Right ventricle myocardium inferior (tissue), 1 donor: Measurements from ENCODE around the gene CCNK. TPM values are rescaled to one million over a fixed set of nuclear protein-coding genes. Genes with fewer than 3 reads are reported as not detected.

Experiments used
- ATAC-seq: fragments of 200-7000 bp; cut with Tn5 transposase; one replicate; pipeline ENCODE4 v1.9.1; 2020; ENCODE audit warnings: mild to moderate bottlenecking, moderate library complexity
- DNase-seq: peaks from one replicate; pipeline ENCODE4 v3.0.0; 2021; ENCODE audit errors: missing footprints
- intact Hi-C: fragments of 100-400 bp; cut with DNase I; formaldehyde crosslinking; loops from one replicate; pipeline ENCODE4 v1.11.0; 2022
- total RNA-seq: library from RNA; stranded (reverse); fragmentation: NEBNext Ultra II Directional; extraction: Animal tissue kit (Norgen Biotek cat#: 25700); gene quantifications from one replicate; pipeline ENCODE4 v1.2.1, GENCODE V29; 2021
- donor health status: DM: no; HTN: yes; CAD: no; lungs with severe emphysema.

The CCNK gene
- total RNA-seq, 1 donor from 2014 or later: 29.2 TPM

DNA sequence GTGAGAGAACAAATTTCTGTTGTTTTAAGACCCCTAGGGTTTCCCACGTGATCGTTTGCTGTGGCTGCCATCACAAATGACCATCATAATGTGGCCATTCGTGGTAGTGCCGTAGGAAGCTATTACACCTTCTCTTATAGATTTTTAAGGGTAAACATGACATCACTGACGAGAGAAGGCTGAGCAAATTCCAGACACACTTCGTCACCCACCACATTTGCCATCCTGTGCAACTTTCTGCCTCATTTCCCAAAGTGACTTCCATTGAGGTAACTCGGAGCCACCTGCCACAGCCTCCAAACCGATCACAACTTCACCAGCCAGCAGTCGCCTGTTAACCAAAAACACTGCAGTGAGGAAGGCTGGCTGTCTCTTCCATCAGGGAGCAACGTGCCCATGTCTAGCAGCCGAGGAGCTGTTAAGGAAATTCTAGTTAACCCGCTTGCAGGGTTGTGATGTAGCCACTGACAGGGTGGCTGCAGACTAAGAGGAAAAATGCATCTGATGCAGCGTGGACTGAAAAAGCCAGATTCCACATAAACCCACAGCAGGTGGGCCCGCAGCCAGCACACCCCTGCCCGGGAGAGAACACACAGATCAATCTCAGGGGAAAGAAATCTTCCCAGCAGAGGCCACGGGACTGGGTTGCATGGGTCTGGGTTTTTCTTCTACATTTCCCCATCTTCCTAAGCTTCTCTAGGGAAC is 78.2 kb downstream of the CCNK start:
- DNase-seq (no peak), ATAC-seq (no peak)
- intact Hi-C loops: no loop called here

DNA sequence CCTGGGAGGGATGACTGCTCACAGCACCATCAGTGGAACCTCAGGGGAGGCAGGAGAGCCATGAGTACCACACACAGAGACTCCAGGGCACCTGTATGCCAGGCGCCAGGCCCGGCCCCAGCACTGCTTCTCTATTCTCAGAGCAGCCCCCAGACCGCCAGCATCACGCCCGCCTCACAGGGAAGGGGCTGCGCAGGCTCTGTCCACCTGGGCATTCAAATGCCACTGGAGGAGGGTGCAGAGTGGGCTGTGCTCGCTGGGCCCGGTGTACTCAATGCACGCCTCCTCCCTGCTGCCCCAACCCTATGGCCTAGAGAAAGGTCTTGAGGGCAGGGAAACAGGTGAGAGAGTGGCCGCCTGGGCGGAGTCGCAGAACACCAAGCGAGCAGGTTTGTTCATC is 79.2 kb downstream of the CCNK start:
- DNase-seq (no peak), ATAC-seq (no peak)
- intact Hi-C loops: loop anchor here (5.0 kb wide), 1 partner anchor 38 kb away; no protein-coding TSS in a partner anchor

DNA sequence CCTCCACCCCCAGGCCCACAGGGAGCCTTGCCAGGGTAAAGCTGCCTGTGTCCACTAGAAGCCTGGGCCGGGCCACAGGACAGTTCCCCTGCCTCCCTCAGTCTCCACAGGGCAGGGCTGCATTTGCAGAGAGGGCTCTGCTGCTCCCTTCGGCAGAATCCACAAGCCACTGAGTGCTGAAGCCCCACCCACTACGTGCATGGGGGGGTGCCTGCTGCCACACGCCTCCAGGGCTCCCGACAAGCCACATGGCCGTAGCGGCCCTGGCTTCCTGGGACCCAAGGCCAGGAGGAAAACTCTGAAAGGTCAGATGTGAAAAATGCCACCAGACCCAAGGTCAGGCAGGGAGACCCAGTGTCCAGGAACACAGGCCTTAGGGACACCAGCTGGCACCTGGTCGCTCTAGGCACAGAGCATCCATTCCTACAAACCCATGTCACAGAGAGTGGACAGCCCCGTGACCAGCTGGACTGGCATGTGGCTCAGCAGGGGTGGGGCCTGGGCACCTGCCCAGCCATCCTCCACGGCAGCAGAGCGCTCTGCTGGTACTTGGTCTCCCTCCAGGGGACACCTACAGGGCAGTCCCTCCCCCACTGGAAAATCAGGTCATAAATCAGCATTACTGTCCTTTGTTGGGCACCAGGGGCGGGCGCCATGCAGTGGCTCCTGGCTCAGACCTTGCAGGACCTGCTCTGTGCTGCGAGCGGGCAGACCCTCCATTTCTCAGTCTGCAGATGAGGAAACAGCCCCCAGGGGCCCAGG is 79.9 kb downstream of the CCNK start:
- DNase-seq (no peak), ATAC-seq (peak; percentile 51)
- intact Hi-C loops: loop anchor here (5.0 kb wide), 1 partner anchor 39 kb away; no protein-coding TSS in a partner anchor

DNA sequence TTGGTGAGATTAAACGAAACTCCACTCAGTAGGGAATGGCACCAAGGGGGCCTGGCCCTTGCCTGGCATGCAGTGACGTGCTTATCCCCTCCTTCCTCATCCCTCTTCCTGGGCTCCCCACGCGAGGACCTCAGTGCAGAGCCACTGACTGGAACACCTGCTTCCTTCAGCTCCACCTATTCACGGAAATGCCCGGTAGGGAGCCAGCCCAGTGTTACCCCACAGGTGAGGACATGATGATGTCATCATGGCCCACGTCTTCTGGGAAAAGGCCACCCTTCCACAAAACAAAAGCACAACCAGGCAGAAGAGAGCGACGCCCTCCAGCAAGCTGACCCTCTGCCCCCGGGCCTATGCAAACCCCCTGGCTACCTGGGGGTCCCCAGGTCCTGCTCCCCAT is 80.7 kb downstream of the CCNK start:
- no peak for ATAC-seq
- intact Hi-C loops: loop anchor here (5.0 kb wide), 1 partner anchor 40 kb away; no protein-coding TSS in a partner anchor
- no peak for DNase-seq

Other genes starting within 250 kb of the CCNK start
- 0.14 TPM for gene BCL11B, start 209.2 kb upstream of the CCNK start, total RNA-seq
- gene SETD3, start 550 bp upstream of the CCNK start, total RNA-seq: 97.2 TPM
- gene CCDC85C, start 122.8 kb downstream of the CCNK start, total RNA-seq: 53.1 TPM
- 1.5 TPM for gene HHIPL1, start 163.7 kb downstream of the CCNK start, total RNA-seq
- gene CYP46A1, start 202.9 kb downstream of the CCNK start, total RNA-seq: 2.2 TPM